ELR (cell line): ENCODE measurements around the gene LNPK.
"Not testable (repeated sequence)": the region's sequence is repeated elsewhere in the genome, so short reads cannot be mapped to it uniquely, and the experiment has no call there.

ENCODE experiments used
- DNase-seq: peaks from one replicate; pipeline ENCODE4 v3.0.0-alpha.2; 2015; ENCODE audit warnings: low read depth

The LNPK gene

GRCh38 chr2:175966839-175967238 is 35.2 kb downstream of the LNPK start:
- no peak for DNase-seq

- no peak for DNase-seq
Observed at GRCh38 chr2:175965773-175966172, 36.3 kb downstream of the LNPK start.

- DNase-seq, result no peak
Observed at GRCh38 chr2:175964195-175964594, 37.9 kb downstream of the LNPK start.

GRCh38 chr2:175963171-175963570 is 38.9 kb downstream of the LNPK start:
- not testable (repeated sequence) for DNase-seq

- DNase-seq, result no peak
Observed at GRCh38 chr2:175957845-175958244, 44.2 kb downstream of the LNPK start.

DNA sequence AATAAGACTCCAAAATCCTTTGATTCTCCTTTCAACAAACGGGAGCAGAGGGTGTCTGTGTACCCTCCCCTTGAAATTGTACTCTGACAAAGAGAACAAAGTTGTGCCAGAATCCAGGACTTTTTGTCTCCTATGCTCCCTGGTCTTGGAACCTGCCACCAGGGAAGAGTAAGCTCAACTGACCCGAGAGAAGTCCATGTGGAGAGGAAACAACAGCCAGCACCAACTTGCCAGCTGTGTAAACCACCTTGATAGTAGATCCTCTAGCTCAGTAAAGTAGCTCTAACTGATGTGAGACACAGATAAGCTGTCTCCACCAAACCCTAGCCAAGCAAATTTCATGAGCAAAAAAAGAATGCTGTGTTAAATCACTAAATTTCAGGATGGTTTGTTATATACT is 46.9 kb downstream of the LNPK start:
- no peak for DNase-seq

DNA sequence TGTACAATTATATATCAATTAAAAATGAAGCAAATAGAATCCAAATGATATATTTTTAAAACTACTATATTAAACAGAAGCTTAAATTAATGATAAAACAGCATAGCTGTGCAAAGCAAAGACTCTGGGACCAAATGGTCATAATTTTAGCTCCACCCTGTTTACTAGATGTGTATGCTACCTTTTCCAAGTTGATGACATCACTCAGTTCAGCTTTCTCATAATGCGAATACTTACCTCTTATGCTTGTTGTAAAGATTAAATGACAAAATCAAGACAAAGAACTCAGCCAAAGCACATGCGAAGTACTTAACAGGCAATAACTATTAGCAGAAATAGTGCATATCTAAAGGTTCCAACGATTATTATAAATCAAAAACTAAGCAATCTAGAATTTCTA is 51.6 kb downstream of the LNPK start:
- DNase-seq, result no peak

DNA sequence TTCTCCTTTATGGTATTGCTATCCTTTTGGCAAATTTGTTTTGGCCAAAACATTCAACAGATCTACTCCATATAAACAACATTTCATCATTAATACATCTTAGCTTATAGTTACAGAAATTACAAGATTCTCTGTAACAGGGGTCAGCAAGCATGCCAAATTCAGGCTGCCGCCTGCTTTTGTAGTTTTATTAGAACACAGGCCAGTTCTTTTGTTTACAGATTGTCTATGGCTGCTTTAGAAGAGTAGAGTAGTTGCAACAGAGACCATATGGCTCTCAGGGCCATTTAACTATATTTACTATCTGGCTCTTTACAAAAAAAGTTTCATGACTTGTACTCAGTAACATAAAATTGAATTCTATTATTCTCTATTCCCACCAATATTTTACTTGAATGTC is 53.9 kb downstream of the LNPK start:
- no peak for DNase-seq

DNA sequence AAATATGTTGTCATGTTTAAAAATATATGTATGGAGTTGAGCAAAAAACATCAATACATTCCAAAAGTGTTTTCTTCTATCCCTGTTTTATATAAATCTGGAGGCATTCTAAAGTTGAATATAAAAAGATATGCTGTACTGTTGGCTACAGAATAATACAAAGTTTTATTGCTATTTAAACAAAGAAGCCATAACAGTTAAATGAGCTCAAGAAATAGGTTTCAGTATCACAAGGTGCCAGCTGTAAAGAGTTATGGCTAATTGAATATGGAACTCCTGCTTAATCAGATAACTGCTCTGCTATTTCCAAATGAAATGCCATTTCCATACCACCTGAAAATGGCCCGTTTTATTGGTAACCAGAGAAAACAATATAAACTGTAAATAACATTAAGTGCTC is 55.0 kb downstream of the LNPK start:
- no peak for DNase-seq

DNA sequence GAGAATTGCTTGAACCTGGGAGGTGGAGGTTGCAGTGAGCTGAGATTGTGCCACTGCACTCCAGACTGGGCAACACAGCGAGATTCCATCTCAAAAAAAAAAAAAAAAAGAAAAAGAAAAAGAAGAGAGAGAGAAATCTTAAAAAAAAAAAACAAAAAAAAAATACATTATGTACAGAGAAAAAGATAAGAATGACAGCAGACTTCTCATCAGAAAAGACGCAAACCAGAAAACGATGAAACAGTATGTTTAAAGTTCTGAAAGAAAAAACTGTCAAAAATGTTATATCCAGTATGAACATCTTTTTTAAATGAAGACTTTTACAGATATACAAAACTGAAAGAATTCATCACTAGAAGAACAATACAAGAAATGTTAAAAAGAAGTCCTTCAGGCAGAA is 60.4 kb downstream of the LNPK start:
- DNase-seq, result no peak

DNA sequence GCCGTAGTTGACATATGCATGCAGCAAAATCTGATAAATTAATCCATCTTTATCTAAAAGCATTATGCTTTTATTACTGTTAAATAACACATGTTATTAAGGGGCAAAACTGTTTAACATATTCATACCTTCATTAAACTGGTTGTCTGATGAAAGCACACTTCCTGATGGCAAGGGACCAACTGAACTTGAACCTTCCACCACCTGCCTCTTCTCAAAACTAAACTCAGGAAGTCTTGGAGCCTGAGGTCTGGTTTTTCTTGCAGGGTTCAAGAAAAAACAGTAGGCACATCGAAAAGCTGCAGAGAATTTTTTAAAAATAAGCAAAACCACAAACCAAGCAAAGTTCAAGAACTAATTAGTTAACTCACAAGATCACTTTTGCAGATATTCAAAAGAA is 64.9 kb downstream of the LNPK start:
- DNase-seq, result no peak

DNA sequence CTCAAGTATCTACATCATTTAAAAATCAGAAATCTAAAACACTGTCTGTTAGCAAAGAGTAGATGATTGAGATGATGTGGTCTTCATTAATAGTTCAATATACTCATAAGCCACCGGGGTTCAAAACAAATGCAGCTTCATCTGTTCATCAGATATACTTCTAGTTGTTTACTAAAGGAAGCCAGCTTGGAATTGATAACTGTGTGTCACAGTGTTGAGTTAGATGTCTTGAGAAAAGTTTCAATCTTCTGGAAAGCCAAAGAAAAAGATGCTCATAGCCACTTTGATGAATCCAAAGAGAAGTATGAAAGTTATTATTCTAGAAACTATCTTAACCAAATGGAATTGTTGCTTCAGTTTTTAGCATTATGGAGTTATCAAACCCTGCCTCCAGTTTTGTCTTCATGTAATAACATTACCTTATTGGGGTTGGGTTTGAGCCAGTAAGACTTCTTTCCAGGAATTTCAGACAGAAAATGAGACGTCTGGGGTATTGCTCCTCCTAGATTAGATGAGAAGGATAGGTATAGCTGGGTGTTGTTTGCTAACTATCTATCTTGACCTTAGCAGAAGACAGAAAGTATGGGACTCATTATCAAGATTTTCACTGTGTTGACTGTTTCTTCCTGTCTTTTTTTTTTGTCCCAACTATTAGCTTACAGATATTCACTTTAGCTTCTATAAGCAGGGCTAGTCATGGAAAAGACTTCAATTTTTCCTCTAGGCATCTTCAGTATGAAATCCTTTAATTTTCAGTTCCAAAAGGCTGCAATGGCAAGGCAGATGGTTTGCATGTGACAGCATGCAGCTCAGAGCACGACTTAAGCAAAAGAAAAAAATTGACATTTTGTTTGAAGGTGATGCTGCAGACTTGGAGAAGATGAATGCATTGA is 66.5 kb downstream of the LNPK start:
- no peak for DNase-seq

- DNase-seq, result no peak
Observed at GRCh38 chr2:175932675-175933074, 69.4 kb downstream of the LNPK start.

DNA sequence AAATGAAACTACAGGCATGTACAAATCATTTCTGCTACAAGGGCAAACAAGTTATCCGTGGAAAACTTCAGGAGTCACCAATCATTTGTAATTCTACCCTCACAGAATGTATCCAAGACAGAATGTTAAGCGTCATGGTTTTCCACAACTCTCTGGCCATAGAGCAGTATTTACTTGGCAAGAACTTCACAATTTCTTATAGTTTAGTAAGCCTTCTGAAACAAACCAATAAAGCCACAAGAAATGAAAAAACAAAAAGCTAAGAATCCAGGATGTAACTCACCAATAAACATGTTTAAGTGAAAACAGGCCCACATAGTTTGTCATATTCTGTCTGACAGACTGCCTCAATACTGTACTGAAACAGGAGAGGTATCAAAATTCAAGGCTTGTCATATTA is 70.3 kb downstream of the LNPK start:
- peak; percentile 28 for DNase-seq

DNA sequence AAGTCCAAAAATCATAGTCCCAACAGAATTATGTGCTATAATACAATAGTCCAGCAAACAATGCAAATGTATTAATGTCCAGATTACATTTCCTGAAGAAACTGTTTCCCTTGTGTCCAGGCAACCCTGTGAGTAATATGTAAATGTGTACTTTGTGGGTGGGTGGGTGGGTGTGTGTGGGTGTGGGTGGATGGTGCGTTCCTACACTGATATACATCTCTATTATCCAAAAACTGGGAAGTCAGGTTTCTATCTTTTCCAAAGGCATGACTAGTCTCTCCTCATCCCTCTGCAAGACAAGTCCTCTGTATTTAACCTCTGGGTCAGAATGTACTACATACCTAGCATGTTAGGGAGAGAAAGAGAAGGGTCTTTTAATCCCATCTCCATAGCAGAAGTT is 71.6 kb downstream of the LNPK start:
- DNase-seq, result peak; percentile 11

GRCh38 chr2:175929850-175930249 is 72.2 kb downstream of the LNPK start:
- DNase-seq, result peak; percentile 15

- peak; percentile 78 for DNase-seq
Observed at GRCh38 chr2:175926272-175926671, 75.8 kb downstream of the LNPK start.

DNA sequence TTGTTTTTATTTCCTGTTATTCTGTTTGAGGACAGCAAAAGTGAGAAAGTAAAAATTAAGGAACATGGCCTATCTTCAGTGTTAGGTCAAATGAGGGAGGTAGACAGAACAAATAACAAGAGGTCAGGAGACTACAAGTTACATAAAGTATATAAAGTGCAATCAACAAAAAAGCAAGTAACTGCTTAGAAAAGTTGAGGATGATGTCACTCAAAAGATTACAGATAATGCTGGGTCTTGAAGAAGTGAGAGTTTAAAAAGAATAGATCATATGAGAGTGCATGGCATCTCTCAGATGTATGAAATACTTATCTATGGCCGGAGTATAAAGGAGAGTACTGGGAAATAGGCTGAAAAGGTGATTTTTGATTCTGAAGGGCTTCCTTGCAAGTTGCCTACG is 79.9 kb downstream of the LNPK start:
- no peak for DNase-seq

DNA sequence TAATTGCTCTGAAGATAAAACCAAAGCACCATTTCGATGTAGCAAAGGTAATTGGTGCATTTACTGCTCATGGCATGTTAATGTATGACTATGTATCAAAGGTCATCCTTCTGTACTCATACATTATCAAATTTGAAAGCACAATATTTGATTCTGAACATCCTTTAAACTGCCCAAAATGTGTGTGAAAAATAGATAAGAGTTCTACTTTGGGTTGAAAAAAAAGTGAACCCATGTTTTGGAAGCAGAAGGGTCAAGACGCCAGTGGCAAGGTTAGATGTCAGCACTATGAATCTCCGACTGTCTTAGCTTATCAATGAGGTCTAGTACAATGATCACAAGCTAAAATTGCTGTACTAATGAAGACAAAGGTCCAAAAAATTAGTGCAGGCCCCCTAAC is 83.1 kb downstream of the LNPK start:
- DNase-seq, result no peak

DNA sequence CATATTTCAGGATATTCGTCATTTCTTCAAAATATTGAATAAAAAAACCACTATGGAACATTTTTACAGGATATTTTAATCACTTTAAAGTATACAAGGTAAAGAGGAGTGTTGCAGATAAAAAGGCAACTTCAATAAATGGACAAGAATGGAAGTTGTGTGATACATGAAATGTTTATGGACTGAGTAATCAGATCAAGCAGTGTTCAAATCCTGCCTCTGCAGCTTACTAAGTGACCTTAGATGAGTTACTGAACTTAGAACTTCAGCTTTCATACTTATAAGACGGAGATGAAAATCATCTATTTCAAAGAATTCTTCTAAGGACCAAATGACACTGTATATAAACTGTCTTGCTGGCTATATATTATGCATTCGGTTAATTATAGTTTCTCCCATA is 87.2 kb downstream of the LNPK start:
- DNase-seq, result peak; percentile 41

- not testable (repeated sequence) for DNase-seq
Observed at GRCh38 chr2:175913849-175914743, 88.0 kb downstream of the LNPK start.

DNA sequence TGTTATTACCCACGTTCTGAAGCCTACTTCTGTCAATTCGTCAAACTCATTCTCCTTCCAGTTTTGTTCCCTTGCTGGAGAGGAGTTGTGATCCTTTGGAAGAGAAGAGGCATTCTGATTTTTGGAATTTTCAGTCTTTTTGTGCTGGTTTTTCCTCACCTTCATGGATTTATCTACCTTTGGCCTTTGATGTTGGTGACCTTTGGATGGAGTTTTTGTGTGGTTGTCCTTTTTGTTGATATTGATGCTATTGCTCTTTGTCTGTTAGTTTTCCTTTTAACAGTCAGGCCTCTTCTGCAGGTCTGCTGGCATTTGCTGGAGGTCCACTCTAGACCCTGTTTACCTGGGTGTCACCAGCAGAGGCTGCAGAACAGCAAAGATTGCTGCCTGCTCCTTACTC is 88.8 kb downstream of the LNPK start:
- DNase-seq, result not testable (repeated sequence)

GRCh38 chr2:175904035-175904434 is 98.0 kb downstream of the LNPK start:
- DNase-seq, result no peak
